Liver (tissue), 9 donors: ENCODE measurements around the gene OMG. TPM values are rescaled to one million over a fixed set of nuclear protein-coding genes. Genes with fewer than 3 reads are reported as not detected.

Source experiments
- DNase-seq: peaks from one replicate; pipeline ENCODE4 v3.0.0-alpha.2; 2017; ENCODE audit warnings: low spot score
- H3K27ac ChIP-seq, 2 donors: one replicate each; pipeline ENCODE4 v1.7.0; 2013; ENCODE audit warnings: inconsistent platforms in 2 of 2, low read length in 2 of 2, control low read depth in 1 of 2, low read depth in 1 of 2, mild to moderate bottlenecking in 1 of 2
- H3K27me3 ChIP-seq, 4 donors: one replicate each; pipeline versions ENCODE4 v1.6.1 to v1.7.0; 2013; ENCODE audit warnings: low read length in 3 of 4, inconsistent platforms in 1 of 4, mild to moderate bottlenecking in 1 of 4, moderate library complexity in 1 of 4; ENCODE audit not compliant: control insufficient read depth in 4 of 4, insufficient read depth in 4 of 4
- H3K36me3 ChIP-seq, 4 donors: one replicate each; pipeline versions ENCODE4 v1.6.1 to v1.7.0; 2013; ENCODE audit warnings: low read length in 3 of 4, mild to moderate bottlenecking in 3 of 4, low read depth in 1 of 4, moderate library complexity in 1 of 4; ENCODE audit not compliant: control insufficient read depth in 4 of 4, insufficient read depth in 3 of 4
- H3K4me1 ChIP-seq, 4 donors: one replicate each; pipeline versions ENCODE4 v1.6.1 to v1.7.0; 2013; ENCODE audit warnings: low read length in 3 of 4, mild to moderate bottlenecking in 3 of 4, moderate library complexity in 1 of 4; ENCODE audit not compliant: control insufficient read depth in 4 of 4, insufficient read depth in 4 of 4
- H3K4me3 ChIP-seq, 3 donors: one replicate each; pipeline versions ENCODE4 v1.6.1 to v1.7.0; 2013; ENCODE audit warnings: low read length in 3 of 3, control low read depth in 1 of 3, low read depth in 1 of 3, mild to moderate bottlenecking in 1 of 3
- H3K9ac ChIP-seq, 2 donors: one replicate each; pipeline ENCODE4 v1.7.0; 2013; ENCODE audit warnings: low read length in 2 of 2, mild to moderate bottlenecking in 2 of 2, moderate library complexity in 2 of 2, control low read depth in 1 of 2, low read depth in 1 of 2
- H3K9me3 ChIP-seq, 4 donors: one replicate each; pipeline versions ENCODE4 v1.6.1 to v1.7.0; 2013; ENCODE audit warnings: low read length in 3 of 4; ENCODE audit not compliant: control insufficient read depth in 4 of 4
- ATF3 ChIP-seq: IDR thresholded peaks from 2 replicates; pipeline ENCODE4 v1.6.1; 2016; ENCODE audit warnings: antibody characterized with exemption
- CTCF ChIP-seq: fragments of 150-350 bp; IDR thresholded peaks from 2 replicates; pipeline ENCODE4 v1.5.1; 2017; ENCODE audit warnings: improper control_type of control experiment, low read depth, low read length; ENCODE audit not compliant: missing input control
- EGR1 ChIP-seq, 2 donors: IDR thresholded peaks; 2 replicates each; pipeline ENCODE4 v1.6.1; 2016 to 2018; ENCODE audit warnings: antibody characterized with exemption in 2 of 2, low read depth in 2 of 2
- FOXA1 ChIP-seq: IDR thresholded peaks from 2 replicates; pipeline ENCODE4 v1.6.1; 2016; ENCODE audit warnings: antibody characterized with exemption
- FOXA2 ChIP-seq: IDR thresholded peaks from 2 replicates; pipeline ENCODE4 v1.6.1; 2016; ENCODE audit warnings: antibody characterized with exemption
- GABPA ChIP-seq, 2 donors: IDR thresholded peaks in 1 of 2; conservative IDR thresholded peaks in 1 of 2; 2 replicates each; pipeline ENCODE4 v1.6.1; 2016; ENCODE audit warnings: antibody characterized with exemption in 2 of 2, mild to moderate bottlenecking in 1 of 2, moderate library complexity in 1 of 2
- HNF4A ChIP-seq, 2 donors: conservative IDR thresholded peaks; 2 replicates each; pipeline ENCODE4 v1.6.1; 2016; ENCODE audit warnings: antibody characterized with exemption in 2 of 2, mild to moderate bottlenecking in 2 of 2
- HNF4G ChIP-seq: IDR thresholded peaks from 2 replicates; pipeline ENCODE4 v1.6.1; 2016; ENCODE audit warnings: antibody characterized with exemption
- JUND ChIP-seq, 2 donors: IDR thresholded peaks; 2 replicates each; pipeline ENCODE4 v1.6.1; 2016; ENCODE audit warnings: antibody characterized with exemption in 2 of 2
- MAX ChIP-seq: IDR thresholded peaks from 2 replicates; pipeline ENCODE4 v1.6.1; 2016; ENCODE audit warnings: antibody characterized with exemption
- NR2F2 ChIP-seq: IDR thresholded peaks from 2 replicates; pipeline ENCODE4 v1.6.1; 2016; ENCODE audit warnings: antibody characterized with exemption
- RAD21 ChIP-seq, 2 donors: IDR thresholded peaks; 2 replicates each; pipeline ENCODE4 v1.6.1; 2016; ENCODE audit warnings: antibody characterized with exemption in 2 of 2, mild to moderate bottlenecking in 2 of 2
- REST ChIP-seq: IDR thresholded peaks from 2 replicates; pipeline ENCODE4 v1.6.1; 2016; ENCODE audit warnings: antibody characterized with exemption, mild to moderate bottlenecking
- RXRA ChIP-seq, 2 donors: IDR thresholded peaks; 2 replicates each; pipeline ENCODE4 v1.6.1; 2017 to 2018; ENCODE audit warnings: antibody characterized with exemption in 2 of 2, mild to moderate bottlenecking in 1 of 2
- SP1 ChIP-seq: IDR thresholded peaks from 2 replicates; pipeline ENCODE4 v1.6.1; 2018; ENCODE audit warnings: antibody characterized with exemption, mild to moderate bottlenecking
- TAF1 ChIP-seq: conservative IDR thresholded peaks from 2 replicates; pipeline ENCODE4 v1.6.1; 2016; ENCODE audit warnings: antibody characterized with exemption, mild to moderate bottlenecking
- YY1 ChIP-seq: IDR thresholded peaks from 2 replicates; pipeline ENCODE4 v1.6.1; 2016; ENCODE audit warnings: antibody characterized with exemption, mild to moderate bottlenecking
- ZBTB33 ChIP-seq: IDR thresholded peaks from 2 replicates; pipeline ENCODE4 v1.6.1; 2016; ENCODE audit warnings: antibody characterized with exemption
- WGBS: extraction: QIAGEN DNeasy Blood & Tissue Kit; methylation state at CpG from one replicate; pipeline ENCODE4 v1.1.7; 2013; 5-methylcytosine and 5-hydroxymethylcytosine counted together
- polyA plus RNA-seq, 2 donors: library from polyadenylated mRNA; stranded (reverse) in 1 of 2; unstranded in 1 of 2; fragments of 200-250 nt in 1 of 2; fragments of >200 nt in 1 of 2; fragmentation: Nextera tagmentation in 1 of 2; extraction: Ambion mirVana in 1 of 2; gene quantifications; one replicate each; pipeline versions ENCODE4 v1.2.1 to v1.2.3, GENCODE V29; 2013 to 2015
- total RNA-seq, 2 donors: library from RNA; depleted of rRNA; stranded (reverse); fragments of >200 nt; gene quantifications; one replicate each; pipeline ENCODE4 v1.2.3, GENCODE V29; 2014
- donor health status: healthy.
- donor health status: healthy.
- donor health status: healthy.
- donor health status: healthy.
- donor health status: healthy.

The OMG gene
- total and polyA plus RNA-seq, 4 donors: 0.05 to 2.1 (median 0.19) TPM

GRCh38 chr17:31248986-31249834 is 47.8 kb downstream of the OMG start:
- H3K27me3 ChIP-seq: no peaks in the 10 kb centered on the region
- 97% methylated on average over 5 of the region's 5 CpGs for WGBS
- H3K9ac ChIP-seq: no peak overlapping the region
- peaks cover 2 to 11% (median 7%) of the 10 kb centered on the region in 4 donors for H3K36me3 ChIP-seq
- no peaks in the 10 kb centered on the region for H3K4me1 ChIP-seq
- DNase-seq: no peak
- TF ChIP-seq ATF3: no peak
- no peak for TF ChIP-seq RAD21 (IDR thresholded peaks at IDR 0.05)
- TF ChIP-seq REST: no peak
- no peak for TF ChIP-seq RXRA (IDR thresholded peaks at IDR 0.05)
- TF ChIP-seq TAF1: no peak
- no peak for TF ChIP-seq FOXA2
- no peak for TF ChIP-seq YY1
- TF ChIP-seq EGR1 (IDR thresholded peaks at IDR 0.05; ENCODE audit: low read depth in 2 of 2): no peak
- TF ChIP-seq GABPA (IDR thresholded peaks at IDR 0.05 in 1 of 2, conservative IDR thresholded peaks at IDR 0.05 in 1 of 2): no peak
- no peak for TF ChIP-seq MAX
- TF ChIP-seq NR2F2: no peak
- TF ChIP-seq ZBTB33: no peak
- no peak for TF ChIP-seq SP1
- TF ChIP-seq HNF4A (conservative IDR thresholded peaks at IDR 0.05): no peak
- no peak for TF ChIP-seq CTCF
- no peak for TF ChIP-seq HNF4G
- no peak for TF ChIP-seq JUND (IDR thresholded peaks at IDR 0.05)
- no peak for TF ChIP-seq FOXA1
- no peak overlapping the region for H3K27ac ChIP-seq
- no peaks in the 10 kb centered on the region for H3K9me3 ChIP-seq
- no peak overlapping the region for H3K4me3 ChIP-seq

Other genes with a start within 250 kb of the OMG start
- gene NF1, start 202.3 kb downstream of the OMG start, total RNA-seq: 10 to 100 TPM; 18.5 to 42.6 TPM
- gene NF1, start 202.3 kb downstream of the OMG start, polyA plus RNA-seq: 1 to 10 TPM; 4.6 to 8.4 TPM
- 1 to 10 TPM; 2.8 to 3.5 TPM for gene EVI2B, start 16.8 kb upstream of the OMG start, total RNA-seq
- 1 to 10 TPM; 4.0 to 5.8 TPM for gene EVI2B, start 16.8 kb upstream of the OMG start, polyA plus RNA-seq
- gene EVI2A, start 24.4 kb upstream of the OMG start, total RNA-seq: 1 to 10 TPM; 2.1 to 2.8 TPM
- gene EVI2A, start 24.4 kb upstream of the OMG start, polyA plus RNA-seq: 1 to 10 TPM; 1.1 to 2.0 TPM
- gene RAB11FIP4, start 94.4 kb upstream of the OMG start, total RNA-seq: 10 to 100 TPM in 1 of 2 donors, 1 to 10 TPM in 1; 3.1 to 16.0 TPM
- 1 to 10 TPM; 1.5 to 3.5 TPM for gene RAB11FIP4, start 94.4 kb upstream of the OMG start, polyA plus RNA-seq